Retina (tissue), 1 donor: ENCODE measurements around the gene CABLES1.
"Not testable (repeated sequence)": the region's sequence is repeated elsewhere in the genome, so short reads cannot be mapped to it uniquely, and the experiment has no call there.

ENCODE experiments used
- DNase-seq: peaks from one replicate; pipeline ENCODE4 v3.0.0-alpha.2; 2016

CABLES1 gene

GRCh38 chr18:23247896-23248295, 112.6 kb downstream of the CABLES1 start:
- no peak for DNase-seq

DNA sequence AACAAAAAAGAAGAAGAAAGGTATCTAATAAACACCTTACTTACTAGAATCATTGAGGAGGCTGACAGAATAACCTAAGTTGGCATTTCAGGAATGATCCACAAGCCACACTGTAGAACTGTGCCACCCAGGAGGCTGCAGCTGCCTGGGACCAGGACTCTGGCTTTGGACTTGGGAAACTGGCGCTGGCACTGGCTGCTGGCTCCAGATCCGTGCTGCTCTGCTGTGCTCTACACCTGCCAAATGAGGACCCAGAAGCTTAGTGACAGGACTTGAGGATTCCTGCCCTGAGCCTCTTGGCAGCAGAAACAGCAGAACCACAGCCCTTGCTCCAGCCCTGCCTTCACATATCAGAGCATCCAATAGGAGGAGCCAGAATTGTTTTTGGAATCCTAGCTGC, 113.5 kb downstream of the CABLES1 start:
- no peak for DNase-seq

- DNase-seq: no peak
Measured at GRCh38 chr18:23249348-23249747, 114.1 kb downstream of the CABLES1 start.

GRCh38 chr18:23250893-23251656, 115.8 kb downstream of the CABLES1 start:
- DNase-seq: no peak

GRCh38 chr18:23253630-23254029, 118.3 kb downstream of the CABLES1 start:
- no peak for DNase-seq

DNA sequence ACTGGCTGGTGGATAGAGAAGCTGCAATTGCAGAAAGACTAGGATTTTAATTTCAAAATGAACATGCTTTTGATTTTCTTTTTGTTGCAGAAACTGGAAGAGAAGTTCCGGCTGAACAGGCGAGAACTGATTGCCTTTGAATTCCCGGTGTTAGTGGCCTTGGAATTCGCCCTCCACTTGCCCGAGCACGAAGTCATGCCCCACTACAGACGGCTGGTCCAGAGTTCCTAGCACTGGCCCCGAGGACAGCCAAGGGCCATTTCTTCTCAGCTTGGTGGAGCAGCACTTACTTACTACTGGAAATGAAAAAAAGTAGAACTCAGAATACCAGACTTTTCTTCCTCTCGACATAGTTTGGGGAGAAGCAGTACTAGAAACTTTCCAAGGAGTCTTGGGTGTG, 121.9 kb downstream of the CABLES1 start:
- no peak for DNase-seq

DNA sequence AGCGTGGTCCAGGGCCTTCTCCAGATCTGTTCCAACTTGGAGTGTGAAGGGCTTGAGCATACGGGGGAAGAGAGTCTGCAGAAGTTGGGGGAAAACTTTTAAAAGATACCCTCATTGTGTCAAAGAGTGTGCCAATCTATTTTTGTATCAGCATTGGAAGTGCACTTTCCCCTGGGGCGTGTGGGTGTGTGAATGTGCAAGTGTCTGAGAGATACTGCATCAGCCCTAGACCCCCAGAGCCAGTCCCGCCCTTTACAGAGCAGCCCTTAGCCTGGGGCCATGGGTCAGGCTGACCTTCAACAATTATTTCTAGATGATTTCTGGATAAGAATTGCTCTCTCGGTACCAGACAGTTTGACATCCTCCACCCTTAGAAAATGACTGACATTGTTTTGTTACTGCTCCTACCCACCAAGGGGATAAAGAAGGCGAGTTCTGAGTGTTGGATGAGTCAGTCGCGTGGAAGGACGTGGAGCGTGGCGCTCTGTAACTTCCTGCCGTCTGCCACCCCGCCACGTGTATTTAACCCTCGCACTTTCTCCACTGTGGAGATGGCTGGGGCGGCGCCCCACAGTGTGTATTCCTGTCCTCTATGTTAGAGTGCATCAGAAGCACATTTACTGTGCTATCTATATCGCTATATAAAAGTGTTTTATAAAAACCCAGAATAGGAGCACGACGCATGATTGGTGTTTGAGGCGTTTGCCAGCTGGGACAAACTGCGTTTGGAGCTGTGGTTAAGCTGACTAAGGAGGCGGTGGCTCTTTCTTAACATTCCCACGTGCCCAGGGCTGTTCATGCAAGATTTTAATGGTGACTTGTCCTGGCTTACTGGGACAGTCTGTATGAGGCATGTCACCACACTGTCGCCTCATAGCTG, 122.6 kb downstream of the CABLES1 start:
- no peak for DNase-seq

DNA sequence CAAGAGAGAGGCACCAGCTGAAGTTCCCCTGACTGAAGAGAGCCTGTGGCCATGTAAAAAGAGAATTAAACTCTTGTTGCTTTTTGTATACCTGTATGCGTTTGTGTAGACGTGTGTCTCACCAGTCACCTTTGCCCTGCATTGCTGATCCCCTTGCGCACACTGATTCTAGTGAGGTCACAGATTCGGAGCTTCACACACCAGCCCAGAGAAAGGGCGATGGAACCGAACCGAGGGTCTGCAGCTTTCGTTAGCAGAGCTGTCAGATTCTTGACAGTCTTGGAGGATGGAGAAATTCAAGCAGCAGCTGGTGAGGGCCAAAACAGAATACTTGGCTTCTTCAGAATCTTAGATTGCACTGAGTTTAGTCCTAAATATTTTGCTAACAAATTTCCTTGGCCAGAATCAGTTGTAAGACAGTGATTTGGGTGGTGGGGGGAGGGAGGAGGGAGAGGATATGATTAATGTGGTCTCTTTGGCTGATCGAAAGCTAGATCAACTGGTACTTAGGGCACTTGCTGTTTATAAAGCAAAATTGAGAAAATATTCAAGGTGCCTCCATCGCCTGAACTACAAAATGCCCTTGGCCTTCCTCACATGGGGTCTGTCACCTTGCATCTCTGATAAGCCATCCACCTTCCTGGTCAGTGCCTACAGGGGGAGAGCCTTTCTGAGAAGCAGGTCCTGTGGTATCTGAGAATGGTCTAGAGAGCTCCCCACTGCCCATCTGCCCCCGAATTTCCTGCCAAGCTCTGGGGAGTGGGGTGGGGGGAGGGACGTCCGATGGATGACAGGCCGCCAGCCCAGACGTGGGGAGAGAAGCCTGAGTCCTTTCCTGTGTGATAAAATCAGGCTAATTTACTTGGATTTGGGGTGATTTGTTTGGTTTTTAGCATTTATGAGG, 123.5 kb downstream of the CABLES1 start:
- DNase-seq: no peak

DNA sequence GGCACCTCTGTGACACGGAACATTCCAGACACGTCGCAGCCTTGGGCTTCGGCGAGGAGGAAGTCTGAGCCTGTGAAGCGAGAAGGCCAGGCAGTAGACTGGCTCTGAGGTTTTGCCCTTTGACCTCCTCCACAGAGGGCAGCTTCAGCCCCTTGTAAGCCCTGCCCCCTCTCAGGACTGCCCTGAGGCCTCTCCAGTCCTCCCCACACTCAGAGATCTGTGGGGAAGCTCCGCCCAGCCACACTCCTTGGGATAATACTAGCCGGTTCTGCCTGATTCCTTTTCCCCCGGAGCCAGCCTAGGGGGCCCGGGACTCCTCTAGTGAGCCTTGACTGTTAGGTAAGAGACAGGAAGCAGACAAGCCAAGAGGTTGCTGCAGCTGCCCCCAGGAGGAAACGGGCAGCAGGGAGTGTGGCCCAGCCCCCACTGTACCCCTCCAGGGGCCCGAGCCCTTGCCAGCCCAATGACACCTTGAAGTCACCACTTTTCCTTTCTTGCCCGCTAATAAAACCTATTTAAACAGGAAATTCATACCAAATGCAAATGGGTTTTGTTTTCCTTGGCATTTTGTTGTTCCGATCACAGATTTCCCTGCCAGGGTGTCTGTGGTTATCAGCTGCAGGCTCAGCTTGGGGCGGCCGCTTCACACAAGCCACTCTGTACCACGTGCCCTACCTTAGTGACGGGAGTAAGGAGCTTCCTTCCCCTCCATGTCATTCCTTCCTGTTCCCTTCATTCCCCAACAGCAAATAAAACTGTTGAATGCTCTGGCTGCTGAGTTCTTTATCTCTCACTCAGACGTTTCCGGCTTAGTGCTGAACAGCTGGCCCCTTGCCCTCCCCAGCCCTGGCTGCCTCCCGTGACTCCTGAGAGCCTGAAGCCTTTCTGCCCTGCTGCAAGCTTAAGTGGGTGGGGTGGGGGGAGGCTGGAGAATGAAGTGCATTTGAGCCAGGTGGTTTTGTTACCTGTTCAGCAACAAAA, 124.7 kb downstream of the CABLES1 start:
- DNase-seq: peak; percentile 43

DNA sequence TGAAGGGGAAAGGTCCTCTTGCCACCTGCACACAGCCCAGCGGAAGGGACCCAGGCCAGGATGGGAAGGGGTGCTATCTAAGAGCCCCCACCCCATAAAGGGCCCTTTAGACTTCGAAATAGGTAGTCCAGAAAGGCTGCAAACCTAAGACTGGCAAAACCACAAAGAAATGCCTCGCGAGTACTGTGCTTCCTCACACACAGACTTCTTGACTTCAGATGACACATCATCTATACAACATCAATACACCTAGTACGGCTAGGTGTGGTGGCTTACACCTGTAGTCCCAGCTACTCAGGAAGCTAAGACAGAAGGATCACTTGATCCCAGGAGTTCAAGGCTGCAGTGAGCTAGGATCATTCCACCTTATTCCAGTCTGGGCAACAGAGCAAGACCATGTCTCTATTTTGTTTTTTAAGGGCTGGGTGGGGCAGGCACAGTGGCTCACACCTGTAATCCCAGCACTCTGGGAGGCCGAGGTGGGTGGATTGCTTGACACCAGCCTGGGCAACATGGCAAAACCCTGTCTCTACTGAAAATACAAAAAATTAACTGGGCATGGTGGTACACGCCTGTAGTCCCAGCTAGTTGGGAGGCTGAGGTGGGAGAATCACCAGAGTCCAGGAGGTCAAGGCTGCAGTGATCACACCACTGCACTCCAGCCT, 125.8 kb downstream of the CABLES1 start:
- no peak for DNase-seq

DNA sequence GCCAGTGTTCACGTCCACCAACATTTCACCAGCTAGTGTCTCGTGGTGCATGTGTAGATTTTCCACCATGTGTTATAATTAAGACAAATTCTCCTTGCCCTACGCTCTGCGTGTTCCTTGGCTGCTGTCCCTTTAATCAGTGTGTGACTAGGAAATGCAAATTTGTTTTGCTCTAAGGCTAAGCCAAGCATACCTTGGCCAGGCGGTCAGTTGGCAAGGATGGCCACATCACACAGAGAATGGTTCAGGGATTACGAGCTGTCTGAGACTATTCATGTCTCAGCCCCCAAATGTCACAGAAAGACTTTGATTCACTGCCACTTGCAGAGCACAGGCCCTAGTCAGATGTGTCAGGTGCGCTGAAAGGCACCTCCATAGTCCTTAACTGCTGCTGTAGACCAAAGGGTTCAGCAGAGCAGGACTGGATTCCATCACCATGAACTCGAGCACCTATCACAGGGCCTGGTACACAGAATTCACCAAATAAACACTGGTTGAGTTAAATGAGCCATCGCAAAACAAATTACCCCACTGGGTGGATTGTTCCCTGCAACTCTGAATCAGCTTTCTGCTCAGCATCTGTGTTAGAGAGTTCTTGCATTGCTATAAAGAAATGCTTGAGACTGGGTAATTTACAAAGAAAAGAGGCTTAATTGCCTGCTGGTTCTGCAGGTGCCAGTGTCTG, 128.4 kb downstream of the CABLES1 start:
- DNase-seq: no peak

- no peak for DNase-seq
Measured at GRCh38 chr18:23265682-23266399, 130.6 kb downstream of the CABLES1 start.

DNA sequence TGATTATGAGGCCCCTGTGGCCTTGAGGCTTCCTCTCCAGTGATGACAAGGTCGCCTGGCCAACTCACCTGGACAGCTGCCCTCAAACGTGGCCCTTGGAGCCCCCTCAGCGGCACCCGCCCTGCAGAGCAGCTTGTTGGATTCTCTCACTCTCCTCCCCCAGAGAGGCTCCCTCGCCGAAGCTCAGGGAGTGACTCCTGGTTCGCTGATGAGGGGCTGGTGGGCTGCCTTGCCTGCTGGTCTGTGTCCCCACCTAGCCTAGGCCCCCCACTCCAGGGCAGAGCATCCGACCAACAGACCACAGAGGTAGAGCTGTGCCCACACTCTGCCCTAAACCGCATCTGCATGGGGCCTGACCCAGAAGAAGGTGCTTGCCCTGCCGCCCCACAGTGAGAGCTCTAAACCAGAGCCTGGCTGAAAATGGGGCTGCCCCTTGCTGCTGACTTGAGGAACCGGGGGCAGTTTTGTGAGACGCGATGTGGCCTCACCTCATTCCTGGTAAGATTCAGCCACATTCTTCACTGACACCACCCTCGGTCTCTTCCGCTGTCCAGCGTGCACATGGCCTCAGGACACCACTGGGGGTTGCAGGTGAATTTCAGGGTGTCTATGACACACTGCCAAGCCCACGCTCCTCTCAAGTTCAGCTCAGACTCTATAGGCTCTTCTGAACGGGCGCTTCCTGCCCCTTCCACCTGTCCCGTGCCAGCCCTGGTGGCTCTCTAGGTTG, 131.6 kb downstream of the CABLES1 start:
- DNase-seq: no peak

GRCh38 chr18:23267447-23267776, 132.1 kb downstream of the CABLES1 start:
- DNase-seq: no peak

DNA sequence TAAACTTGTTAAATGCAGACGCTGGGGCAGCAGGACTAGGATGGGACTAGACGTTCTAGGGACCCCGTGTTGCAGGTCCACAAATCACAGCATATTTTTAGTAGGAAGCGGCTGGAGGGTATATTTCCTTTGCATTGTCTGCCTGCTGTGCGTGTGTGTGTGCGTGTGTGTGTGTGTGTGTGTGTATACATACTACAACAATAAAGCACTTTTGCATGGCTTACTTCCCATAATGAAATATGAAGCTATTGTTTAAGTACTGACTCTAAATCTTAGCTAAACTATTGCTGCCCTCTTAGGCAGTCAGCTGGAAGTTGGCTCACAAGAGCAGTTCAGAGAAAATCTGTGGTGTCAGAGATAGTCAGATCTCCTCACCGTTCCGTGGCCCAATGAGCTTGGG, 133.4 kb downstream of the CABLES1 start:
- no peak for DNase-seq

DNA sequence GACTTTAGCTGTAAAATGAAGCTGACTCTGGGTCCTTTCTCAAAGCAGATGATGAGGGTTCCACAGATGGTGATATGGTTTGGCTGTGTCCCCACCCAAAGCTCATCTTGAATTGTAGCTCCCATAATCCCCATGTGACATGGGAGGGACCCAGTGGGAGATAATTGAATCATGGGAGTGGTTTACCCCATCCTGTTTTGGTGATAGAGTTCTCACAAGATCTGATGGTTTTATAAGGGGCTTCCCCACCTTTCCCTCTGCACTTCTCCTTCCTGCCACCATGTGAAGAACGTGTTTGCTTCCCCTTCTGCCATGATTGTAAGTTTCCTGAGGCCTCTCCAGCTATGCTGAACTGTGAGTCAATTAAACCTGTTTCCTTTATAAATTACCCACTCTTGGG, 133.8 kb downstream of the CABLES1 start:
- DNase-seq: not testable (repeated sequence)

DNA sequence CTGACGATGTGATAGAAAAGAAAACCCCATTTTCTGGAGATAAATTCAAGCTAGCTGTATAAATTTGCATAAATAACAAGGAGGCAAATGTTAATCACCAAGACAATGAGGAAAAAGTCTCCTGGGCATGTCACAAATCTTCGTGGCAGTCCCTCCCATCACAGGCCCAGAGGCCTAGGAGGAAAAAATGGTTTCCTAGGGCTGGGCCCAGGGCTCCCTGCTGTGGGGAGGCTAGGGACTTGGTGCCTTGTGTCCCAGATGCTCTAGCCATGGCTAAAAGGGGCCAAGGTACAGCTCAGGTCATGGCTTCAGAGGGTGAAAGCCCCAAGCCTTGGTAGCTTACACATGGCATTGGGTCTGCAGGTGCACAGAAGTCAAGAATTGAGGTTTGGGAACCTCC, 134.6 kb downstream of the CABLES1 start:
- DNase-seq: no peak

GRCh38 chr18:23270986-23271680, 135.8 kb downstream of the CABLES1 start:
- DNase-seq: no peak
